D721Med (cell line): ENCODE data around the gene ACAD8.

Source experiments
- DNase-seq: peaks from one replicate; pipeline ENCODE4 v3.0.0; 2011; ENCODE audit warnings: low spot score; ENCODE audit not compliant: insufficient read length
- FAIRE-seq: peaks from 2 replicates; lab custom pipeline; 2011; peaks lifted over from hg19 to GRCh38; lab: Jason Lieb, UNC
- TF ChIP-seq, protein P1 (sequence below): IDR thresholded peaks from 2 replicates; pipeline ENCODE4 v1.5.1; 2012; ENCODE audit warnings: mild to moderate bottlenecking, control low read depth; ENCODE audit not compliant: insufficient read depth; ENCODE audit errors: missing control alignments

ACAD8 gene

GRCh38 chr11:134266841-134267251, 13.5 kb downstream of the ACAD8 start:
- FAIRE-seq (no peak), DNase-seq (no peak)
- TF ChIP-seq, protein P1, sequence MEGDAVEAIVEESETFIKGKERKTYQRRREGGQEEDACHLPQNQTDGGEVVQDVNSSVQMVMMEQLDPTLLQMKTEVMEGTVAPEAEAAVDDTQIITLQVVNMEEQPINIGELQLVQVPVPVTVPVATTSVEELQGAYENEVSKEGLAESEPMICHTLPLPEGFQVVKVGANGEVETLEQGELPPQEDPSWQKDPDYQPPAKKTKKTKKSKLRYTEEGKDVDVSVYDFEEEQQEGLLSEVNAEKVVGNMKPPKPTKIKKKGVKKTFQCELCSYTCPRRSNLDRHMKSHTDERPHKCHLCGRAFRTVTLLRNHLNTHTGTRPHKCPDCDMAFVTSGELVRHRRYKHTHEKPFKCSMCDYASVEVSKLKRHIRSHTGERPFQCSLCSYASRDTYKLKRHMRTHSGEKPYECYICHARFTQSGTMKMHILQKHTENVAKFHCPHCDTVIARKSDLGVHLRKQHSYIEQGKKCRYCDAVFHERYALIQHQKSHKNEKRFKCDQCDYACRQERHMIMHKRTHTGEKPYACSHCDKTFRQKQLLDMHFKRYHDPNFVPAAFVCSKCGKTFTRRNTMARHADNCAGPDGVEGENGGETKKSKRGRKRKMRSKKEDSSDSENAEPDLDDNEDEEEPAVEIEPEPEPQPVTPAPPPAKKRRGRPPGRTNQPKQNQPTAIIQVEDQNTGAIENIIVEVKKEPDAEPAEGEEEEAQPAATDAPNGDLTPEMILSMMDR: no peak

GRCh38 chr11:134267461-134267860, 14.1 kb downstream of the ACAD8 start:
- no peak for DNase-seq
- TF ChIP-seq, protein P1: no peak
- FAIRE-seq: no peak

- DNase-seq (no peak), FAIRE-seq (no peak)
- TF ChIP-seq, protein P1: no peak
Observed at GRCh38 chr11:134267966-134268365, 14.6 kb downstream of the ACAD8 start.

DNA sequence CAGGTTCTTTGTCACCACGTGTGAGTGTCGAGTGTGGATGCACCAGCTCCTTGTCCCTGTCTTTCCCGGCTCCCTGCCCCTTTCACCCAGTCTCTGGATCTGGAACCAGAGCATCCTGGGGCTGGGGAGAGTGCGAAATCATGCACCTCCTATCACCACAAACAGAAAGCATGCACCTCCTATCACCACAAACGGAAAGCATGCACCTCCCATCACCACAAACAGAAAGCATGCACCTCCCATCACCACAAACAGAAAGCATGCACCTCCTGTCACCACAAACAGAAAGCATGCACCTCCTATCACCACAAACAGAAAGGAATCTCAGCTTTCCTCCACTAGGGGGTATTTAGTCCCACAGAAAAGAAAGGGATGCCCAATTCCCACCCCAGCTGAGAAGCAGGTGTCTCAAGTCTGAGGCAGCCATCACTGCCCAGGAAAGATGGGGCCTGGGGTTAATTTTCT, 16.9 kb downstream of the ACAD8 start:
- DNase-seq: no peak
- FAIRE-seq: no peak
- TF ChIP-seq, protein P1: no peak

- TF ChIP-seq, protein P1: no peak
- no peak for FAIRE-seq
- DNase-seq: no peak
Observed at GRCh38 chr11:134271978-134272377, 18.6 kb downstream of the ACAD8 start.

GRCh38 chr11:134272381-134273316, 19.3 kb downstream of the ACAD8 start:
- DNase-seq: no peak
- TF ChIP-seq, protein P1: no peak
- no peak for FAIRE-seq

DNA sequence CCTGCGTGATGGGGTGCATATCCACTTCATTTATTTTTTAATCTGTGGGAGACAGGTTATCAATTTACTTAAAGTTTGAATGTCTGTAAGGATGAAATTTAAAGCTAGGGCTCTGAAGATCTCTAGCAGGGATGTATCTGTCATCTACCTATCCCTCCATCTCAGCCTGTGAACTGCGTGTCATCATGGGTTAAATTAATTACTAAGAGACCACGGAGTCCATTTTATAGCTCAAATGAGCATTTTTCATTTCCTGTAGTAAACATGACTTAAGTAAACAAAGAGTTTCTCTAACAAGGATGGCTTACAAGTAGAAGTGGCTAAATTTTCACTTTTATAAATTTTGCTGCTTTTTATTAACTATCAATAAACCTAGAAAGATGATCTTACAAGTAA, 19.9 kb downstream of the ACAD8 start:
- TF ChIP-seq, protein P1: no peak
- FAIRE-seq (no peak), DNase-seq (no peak)
